Measurements from ENCODE around the gene ISCU.

- TF ChIP-seq CTCF (IDR thresholded peaks at IDR 0.05; ENCODE audit: insufficient read depth, low read length, poor library complexity, severe bottlenecking) (no peak), EZH2phosphoT487 (conservative IDR thresholded peaks at IDR 0.05; ENCODE audit: low read length) (no peak)
Observed at GRCh38 chr12:108571609-108572165, 9.3 kb downstream of the ISCU start.
